GM19324 (cell line): ENCODE data around the gene DHRS9.

Experiments used
- ATAC-seq: cut with Tn5 transposase; IDR thresholded peaks from one replicate; pipeline ENCODE4 v1.9.1; 2021; ENCODE audit warnings: mild to moderate bottlenecking, moderate library complexity; ENCODE audit not compliant: unreplicated experiment, low FRiP score

Gene DHRS9

DNA sequence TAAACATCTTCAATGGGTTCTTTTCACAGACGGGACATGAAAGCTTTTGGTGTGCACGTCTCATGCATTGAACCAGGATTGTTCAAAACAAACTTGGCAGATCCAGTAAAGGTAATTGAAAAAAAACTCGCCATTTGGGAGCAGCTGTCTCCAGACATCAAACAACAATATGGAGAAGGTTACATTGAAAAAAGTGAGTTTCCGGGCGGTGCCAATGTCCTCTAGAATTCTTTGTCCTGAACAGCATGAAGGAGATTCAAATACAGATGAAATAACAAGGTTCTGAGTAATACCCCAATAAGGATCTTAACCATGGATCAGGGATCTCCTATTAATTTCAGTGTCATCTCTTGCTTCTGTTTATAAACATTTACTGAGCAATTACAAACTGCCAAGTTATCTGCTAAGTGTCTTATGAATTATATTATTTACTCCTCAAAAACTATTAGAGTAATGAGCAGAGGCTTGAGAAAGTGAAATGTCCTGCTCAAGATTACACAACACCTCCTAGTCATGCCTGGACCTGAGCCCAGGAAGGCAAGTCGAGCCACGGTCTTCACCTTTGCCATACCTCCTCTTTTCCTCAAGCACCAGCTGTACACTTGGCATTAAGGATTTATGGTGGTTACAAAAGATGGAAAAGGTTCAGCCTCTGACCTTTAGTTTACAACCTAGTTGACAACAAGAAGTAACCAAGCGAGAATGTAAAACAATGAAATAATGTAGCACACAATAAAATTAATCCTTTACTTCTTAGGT, 22.6 kb downstream of the DHRS9 start:
- ATAC-seq = no peak

DNA sequence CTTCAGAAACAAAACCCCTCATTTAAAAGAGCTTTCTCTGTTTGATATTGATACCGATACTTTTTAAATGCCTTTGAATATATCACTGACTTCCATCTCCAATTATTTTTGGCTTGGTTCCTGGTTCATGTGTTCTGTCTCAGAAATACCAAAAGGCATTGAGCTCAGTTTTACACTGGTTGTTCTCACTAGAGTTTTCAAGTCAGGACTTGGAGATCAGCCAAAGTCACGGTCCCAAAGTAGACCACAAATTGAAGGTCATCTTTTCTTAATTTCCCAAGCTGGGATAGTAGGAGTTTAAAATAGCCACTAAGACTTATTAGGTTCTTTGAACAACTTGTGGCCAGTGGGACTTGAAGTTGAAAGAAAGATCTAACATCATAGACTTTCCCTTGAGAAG, 24.2 kb downstream of the DHRS9 start:
- no peak for ATAC-seq

GRCh38 chr2:169094676-169095075, 25.3 kb downstream of the DHRS9 start:
- no peak for ATAC-seq

DNA sequence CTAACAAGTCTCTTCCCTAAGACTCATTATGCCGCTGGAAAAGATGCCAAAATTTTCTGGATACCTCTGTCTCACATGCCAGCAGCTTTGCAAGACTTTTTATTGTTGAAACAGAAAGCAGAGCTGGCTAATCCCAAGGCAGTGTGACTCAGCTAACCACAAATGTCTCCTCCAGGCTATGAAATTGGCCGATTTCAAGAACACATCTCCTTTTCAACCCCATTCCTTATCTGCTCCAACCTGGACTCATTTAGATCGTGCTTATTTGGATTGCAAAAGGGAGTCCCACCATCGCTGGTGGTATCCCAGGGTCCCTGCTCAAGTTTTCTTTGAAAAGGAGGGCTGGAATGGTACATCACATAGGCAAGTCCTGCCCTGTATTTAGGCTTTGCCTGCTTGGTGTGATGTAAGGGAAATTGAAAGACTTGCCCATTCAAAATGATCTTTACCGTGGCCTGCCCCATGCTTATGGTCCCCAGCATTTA, 26.3 kb downstream of the DHRS9 start:
- ATAC-seq = no peak

DNA sequence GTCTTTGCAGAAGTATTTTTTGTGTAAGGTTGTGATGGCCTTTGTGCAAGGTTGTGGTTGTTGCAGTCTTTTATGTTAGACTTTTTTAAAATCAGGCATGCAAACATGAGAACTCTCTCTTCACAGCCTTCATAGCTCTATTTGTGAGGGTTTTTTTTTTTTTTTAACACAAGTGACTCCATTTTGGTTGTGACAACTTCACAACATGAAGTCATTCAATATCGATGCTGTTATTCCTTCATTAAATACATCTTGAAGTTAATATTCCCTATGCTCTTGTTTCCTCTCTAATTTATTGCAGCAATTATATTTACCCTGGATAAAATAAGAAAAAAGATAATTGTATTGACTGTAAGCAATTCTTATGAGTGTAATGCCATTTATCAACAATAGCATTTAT, 35.5 kb downstream of the DHRS9 start:
- no peak for ATAC-seq

- ATAC-seq = no peak
Measured at GRCh38 chr2:169105476-169105875, 36.1 kb downstream of the DHRS9 start.

DNA sequence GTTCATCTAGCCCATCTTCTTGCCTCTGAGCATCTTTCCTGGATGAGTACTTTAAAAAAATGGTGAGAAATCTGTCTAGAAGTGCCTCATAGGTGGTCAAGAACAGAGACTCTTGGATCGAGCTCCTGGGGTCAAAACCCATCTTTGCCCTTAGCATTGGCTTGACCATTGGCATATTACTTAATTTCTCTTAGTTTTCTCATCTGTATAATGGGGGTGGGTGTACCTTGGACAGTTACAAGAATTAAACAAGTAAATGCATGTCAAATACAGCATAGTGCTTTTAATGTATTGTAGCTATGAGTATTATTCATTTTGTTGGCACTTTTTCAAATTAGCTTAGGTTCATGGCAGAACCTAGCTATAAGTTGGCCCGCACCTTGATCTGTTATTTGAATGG, 36.8 kb downstream of the DHRS9 start:
- ATAC-seq = no peak

DNA sequence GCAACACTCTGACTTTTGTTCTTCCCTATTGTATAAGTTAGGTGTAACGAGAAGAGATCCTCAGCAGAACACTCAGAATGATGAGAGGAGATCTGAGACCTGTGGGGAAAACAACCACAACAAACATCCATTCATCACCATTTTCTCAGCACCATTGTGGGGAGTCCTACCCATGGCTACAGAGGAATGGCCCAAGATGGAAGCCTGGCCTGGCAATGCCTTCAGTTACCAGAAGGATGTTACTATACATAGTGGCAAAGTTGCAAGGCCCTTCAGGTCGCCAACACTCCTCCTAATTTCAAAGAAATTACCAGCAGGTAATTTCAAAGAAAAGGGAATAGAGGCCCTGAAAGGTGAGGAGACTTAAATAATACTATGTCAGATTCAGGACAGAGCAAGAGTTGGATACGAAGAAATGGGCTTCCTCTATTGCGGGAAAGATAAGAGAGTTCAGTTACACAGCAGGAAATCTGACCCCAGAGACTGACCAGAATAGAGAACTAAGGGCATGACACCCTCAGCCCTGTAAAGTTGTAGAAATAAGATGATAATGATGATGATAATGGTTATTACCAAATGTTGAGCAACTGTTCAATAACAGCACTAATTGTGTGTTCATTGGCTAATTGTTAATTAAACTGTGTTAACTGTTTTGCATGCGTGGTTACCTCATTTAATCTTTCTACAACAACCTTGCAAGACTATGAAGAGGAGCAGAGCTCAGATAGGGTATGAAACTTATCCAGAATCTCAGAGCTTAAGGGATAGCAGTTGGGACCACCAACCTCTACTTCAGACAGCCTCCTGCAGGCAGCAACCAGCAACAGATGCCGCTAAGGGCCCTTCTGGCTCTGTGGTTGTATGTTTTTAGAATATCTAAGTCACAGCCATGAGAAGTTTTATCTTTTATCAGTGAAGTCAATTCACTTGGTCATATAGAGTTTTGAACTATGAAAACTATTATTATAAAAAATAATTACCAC, 37.5 kb downstream of the DHRS9 start:
- ATAC-seq = no peak

DNA sequence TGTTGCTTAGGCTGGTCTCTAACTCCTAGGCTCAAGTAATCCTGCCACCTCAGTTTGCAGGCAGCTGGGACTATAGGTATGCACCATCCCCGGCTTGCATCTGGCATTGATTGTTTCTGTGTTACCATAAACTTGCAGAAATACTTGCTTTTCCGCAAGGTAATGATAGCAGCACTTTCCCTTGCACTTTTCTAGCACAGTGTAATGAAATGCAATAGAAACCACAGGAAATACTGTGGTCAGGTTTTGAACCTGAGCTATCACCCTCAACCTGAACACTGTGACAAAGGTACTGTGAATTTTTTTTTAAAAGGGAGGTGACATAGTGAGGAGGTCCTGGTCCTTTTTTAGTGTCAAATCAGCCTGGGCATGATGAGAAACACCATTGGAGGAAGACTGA, 38.3 kb downstream of the DHRS9 start:
- ATAC-seq = peak; percentile 88

DNA sequence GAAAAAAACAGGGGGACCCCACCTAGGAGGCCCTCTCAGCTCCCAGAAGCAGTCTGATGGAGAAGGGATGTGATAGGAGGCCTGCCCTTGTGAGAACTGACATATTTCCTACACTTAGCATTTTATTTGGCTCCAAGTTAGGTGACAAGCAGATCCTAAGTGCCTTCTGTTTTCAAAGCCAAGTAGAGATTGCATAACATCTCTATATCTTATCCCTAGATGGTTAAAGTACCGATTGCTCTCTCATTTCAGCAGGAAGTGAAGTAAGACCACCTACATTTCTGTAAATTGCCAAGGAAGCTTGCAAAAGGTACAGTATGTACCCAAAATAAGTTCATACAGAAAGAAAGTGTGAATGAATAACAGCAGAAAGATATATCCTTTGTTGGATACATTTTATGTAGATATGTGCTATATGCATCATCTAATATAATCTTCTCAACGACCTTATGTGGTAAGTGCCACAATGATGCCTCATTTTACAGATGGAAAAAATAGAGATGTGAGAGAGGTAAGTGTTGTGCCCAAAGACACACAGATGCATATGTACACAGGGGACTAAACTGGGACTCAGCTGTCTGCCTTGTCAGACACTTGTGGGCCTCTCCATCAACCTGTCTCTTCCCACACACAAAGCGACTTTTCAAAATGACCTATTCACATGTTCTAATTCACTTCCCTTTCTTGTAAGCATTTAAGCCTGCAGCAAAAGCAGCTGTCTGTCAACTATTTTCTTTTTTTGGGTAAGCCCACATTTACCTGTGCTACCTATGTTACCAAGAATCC, 38.9 kb downstream of the DHRS9 start:
- ATAC-seq = no peak

DNA sequence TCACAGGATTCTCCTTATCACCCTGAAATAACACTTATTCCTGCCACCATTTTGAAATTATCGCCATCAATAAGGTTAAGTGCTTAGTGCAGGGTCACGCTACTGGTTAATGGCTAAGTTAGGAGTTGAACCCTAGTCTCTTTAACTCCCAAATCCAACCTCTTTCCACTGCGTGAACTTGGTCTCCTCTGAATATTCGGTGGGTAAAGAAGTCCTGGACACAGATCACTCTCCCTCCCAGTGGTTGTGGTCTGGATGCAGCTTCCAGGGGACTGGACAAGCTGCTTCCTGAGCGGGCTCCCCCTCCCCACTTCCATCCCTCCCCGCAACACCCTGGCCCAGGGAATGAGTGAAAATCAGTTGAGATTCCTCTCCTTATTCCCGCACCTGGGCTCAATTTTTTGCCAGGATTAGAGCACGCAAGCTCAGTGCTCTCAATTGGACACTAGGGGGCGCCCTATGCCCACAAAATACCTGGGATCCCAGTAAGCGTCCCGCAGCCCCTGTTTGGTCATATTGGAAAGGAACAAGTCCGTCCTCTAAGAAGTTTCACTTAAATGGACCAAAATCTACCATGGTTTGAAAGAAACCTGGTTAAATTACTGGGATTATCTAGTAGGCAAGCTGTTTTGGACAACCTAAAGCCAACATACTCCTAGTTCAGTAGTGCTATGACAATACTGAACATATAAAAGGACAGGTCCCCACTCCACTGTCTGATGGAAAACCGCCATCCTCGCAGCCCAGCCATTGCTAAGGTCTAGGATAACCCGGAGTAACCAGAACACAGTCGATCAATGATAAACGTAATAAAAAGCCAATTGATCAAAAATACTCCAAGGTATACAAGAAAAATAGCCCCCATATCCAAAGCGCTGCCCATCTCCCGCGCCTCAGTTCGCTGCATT, 40.4 kb downstream of the DHRS9 start:
- ATAC-seq = no peak

DNA sequence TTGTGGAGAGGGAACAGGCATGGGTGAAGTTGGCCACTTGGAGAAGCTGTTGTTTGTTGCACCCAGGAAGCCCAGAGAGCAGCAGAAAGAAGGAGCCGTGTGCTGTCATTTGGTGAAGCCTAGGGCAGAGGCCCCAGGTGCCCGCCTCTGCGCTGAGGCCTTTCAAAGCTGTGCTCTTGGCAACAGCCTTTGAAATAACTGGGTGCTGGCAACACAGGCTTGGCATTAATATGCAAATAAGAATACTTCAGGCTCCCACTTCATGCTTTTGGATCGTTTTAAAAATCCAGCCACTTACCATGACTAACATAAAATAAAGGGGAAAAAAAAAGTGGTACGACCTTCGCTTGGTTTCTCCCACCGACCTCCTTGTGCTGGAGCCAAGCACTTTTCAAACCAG, 41.1 kb downstream of the DHRS9 start:
- ATAC-seq = no peak

GRCh38 chr2:169110916-169111315, 41.6 kb downstream of the DHRS9 start:
- no peak for ATAC-seq

DNA sequence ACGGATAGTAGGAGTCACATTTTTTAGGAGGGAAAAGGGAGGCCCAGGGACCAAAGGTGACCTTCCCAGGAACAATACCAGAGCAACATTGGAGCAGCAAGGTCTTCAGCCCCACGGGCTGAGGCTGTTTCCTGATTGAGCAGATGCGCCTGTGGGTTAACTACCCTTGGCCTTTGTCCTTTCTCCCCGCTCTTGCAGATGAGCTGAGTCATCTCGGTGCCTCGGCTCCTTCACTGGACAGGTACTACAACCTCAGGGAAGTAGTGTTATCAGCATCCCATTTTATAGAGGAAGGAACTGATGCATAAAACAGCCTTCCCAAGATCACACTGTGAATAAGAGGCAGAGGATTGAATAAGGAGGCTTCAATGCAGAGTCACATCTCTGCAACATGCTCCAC, 43.5 kb downstream of the DHRS9 start:
- ATAC-seq = no peak

DNA sequence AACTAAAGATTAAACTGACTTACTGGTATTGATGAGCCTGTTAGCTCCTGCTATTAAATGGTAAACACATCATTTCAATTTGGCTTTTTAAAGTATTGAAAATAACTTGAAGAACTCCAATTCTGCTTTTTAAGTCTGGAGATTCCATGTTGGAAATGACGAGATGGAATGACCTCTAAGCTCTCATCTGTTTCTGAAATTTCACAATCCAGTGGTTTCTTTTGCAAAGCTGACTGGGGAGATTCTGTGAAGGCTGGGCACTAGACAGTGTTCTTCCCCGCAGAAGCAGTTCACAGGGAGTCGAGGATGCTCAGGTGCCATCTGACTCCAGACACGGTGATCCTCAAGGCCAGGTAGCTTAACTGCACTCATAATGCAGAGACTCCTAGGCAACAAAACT, 44.7 kb downstream of the DHRS9 start:
- no peak for ATAC-seq

DNA sequence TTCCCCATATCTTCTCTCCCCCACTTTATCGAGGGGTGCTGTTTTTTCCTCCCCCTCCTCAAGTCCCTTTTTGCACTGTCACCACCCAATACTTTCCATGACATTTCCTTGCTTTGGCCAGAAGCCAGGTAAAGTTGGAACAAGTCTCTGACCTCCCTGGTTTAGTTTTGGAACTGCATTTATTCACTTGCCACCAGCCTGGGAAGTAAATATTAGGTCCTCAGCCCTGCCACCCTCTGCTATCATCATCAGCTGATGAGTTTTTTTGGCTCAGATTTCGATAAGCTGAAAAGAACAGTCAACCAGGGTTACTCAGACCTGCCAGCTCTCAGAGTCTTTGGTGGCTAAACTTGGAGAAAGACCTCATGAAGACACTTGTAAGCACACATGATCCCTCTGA, 47.0 kb downstream of the DHRS9 start:
- no peak for ATAC-seq

GRCh38 chr2:169116993-169117392, 47.6 kb downstream of the DHRS9 start:
- no peak for ATAC-seq

DNA sequence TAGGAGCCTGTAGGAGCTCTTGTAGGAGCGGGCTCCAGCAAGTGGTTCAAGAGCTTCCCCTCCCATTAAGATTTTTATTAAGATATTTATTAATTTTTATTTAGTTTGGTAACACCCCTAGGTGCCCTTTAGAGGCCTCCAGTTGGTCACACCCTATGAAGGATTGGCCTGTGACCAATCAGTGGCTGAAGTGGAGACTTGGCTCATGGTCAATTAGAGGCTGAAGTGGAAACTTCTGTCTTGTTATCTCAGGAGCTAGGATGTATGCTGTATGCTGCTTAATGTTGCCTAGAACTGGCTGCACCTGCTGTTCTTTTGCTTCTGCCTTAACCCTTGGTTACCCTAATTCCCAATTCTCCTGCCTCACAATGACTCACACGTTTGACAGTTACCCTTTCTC, 48.7 kb downstream of the DHRS9 start:
- ATAC-seq = no peak

GRCh38 chr2:169119123-169119760, 49.9 kb downstream of the DHRS9 start:
- ATAC-seq = no peak
